ENCODE measurements around the gene CD164.

The CD164 gene

DNA sequence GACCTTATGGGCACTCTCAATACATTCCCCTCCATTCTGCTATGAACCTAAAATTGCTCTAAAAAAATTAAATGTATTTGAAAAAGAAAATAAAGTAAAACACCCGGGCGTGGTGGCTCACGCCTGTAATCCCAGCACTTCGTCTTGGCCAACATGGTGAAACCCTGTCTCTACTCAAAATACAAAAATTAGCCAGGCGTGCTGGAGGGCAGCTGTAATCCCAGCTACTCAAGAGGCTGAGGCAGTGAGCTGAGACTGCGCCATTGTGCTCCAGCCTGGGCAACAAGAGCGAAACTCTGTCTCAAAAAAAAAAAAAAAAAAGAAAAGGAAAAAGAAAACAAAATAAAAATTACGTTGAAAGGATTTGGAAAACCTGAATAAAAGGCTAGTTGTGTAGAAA, 60.5 kb downstream of the CD164 start:
- in situ Hi-C loops (cut with HindIII; ENCODE audit: low sequenced_read_pairs): no loop called here
- TF ChIP-seq, protein P1, sequence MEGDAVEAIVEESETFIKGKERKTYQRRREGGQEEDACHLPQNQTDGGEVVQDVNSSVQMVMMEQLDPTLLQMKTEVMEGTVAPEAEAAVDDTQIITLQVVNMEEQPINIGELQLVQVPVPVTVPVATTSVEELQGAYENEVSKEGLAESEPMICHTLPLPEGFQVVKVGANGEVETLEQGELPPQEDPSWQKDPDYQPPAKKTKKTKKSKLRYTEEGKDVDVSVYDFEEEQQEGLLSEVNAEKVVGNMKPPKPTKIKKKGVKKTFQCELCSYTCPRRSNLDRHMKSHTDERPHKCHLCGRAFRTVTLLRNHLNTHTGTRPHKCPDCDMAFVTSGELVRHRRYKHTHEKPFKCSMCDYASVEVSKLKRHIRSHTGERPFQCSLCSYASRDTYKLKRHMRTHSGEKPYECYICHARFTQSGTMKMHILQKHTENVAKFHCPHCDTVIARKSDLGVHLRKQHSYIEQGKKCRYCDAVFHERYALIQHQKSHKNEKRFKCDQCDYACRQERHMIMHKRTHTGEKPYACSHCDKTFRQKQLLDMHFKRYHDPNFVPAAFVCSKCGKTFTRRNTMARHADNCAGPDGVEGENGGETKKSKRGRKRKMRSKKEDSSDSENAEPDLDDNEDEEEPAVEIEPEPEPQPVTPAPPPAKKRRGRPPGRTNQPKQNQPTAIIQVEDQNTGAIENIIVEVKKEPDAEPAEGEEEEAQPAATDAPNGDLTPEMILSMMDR (IDR thresholded peaks at IDR 0.05; ENCODE audit: low read depth, low read length): no peak
- no peak overlapping the region for H3K4me3 ChIP-seq (ENCODE audit: low read depth, low read length)
- no peak for DNase-seq (ENCODE audit: low read depth, low spot score)

DNA sequence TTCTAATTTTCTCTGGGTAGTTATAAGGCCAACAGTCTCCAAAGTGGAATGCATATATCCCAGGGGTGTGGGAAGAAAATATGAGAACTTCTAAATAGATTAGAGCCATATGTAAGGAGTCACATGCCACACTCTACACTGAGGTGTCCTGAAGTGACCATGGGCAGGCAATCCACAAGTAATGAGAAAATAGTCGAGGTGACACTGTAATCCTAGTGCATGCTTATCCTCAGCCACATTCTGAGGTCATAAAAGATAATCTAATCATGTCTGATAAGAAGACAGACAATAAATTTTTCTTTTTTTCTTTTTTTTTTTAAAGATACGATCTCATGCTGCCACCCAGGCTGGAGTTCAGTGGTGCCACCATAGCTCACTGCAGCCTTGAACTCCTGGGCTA, 62.2 kb downstream of the CD164 start:
- TF ChIP-seq, protein P1 (IDR thresholded peaks at IDR 0.05; ENCODE audit: low read depth, low read length): no peak
- no peak overlapping the region for H3K4me3 ChIP-seq (ENCODE audit: low read depth, low read length)
- DNase-seq (ENCODE audit: low read depth, low spot score): no peak
- in situ Hi-C loops (cut with HindIII; ENCODE audit: low sequenced_read_pairs): no loop called here

DNA sequence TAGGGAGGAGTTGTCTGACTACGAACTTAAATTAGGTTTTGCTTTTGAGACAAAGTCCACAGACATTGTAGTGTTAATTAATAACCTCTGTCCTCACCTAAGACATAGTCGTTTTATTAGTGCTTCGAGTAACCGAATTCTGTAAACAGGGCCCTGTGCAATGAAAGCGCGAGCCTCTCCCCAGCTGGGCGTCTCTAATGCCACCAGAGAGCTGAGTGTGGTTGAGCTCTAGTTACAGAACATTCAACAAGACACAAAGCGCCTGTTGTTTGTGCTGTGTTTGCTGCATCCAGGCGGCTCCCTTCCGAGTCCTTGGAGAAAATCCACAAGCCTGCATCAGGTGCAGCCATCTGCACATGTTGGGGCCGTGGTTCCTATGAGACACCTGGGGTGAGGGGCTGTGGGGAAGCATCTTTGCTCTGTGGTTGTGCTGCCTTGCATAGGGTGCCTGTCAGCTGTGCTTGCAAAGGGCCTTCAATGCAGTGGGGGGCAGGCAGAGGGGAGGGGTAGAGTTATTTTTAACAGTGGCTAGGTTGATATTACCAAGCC, 63.9 kb downstream of the CD164 start:
- TF ChIP-seq, protein P1 (IDR thresholded peaks at IDR 0.05; ENCODE audit: low read depth, low read length): no peak
- in situ Hi-C loops (cut with HindIII; ENCODE audit: low sequenced_read_pairs): no loop called here
- no peak overlapping the region for H3K4me3 ChIP-seq (ENCODE audit: low read depth, low read length)
- DNase-seq (ENCODE audit: low read depth, low spot score): no peak

DNA sequence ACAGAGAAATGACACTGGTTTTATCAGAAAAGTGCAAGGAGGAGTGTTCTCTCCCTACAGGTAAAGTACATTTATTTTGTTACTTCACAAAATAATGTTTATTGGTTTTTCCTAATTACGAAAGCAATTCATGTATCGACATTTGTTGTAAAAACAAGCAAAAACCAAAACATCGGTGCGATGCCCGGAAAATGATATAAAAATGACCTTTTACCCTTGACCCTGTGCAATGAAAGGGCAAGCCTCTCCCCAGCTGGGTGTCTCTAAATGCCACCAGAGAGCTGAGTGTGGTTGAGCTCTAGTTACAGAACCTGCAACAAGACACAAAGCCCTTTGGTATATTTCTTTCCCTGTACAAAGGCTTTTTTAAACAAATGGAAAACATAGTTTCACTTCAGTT, 65.4 kb downstream of the CD164 start:
- TF ChIP-seq, protein P1 (IDR thresholded peaks at IDR 0.05; ENCODE audit: low read depth, low read length): no peak
- no peak overlapping the region for H3K4me3 ChIP-seq (ENCODE audit: low read depth, low read length)
- in situ Hi-C loops (cut with HindIII; ENCODE audit: low sequenced_read_pairs): no loop called here
- DNase-seq (ENCODE audit: low read depth, low spot score): no peak

All from astrocyte of the spinal cord (primary cell).